NB4 (cell line): ENCODE results near the gene OR5K4.
"Not testable (repeated sequence)": the region's sequence is repeated elsewhere in the genome, so short reads cannot be mapped to it uniquely, and the experiment has no call there.

Experiments
- DNase-seq: peaks from one replicate; pipeline ENCODE4 v3.0.0; 2010; ENCODE audit warnings: low read depth
- H3K4me3 ChIP-seq: one replicate; pipeline ENCODE4 v1.5.1; 2011; ENCODE audit warnings: mild to moderate bottlenecking, low read depth, low read length, moderate library complexity
- CTCF ChIP-seq: IDR thresholded peaks from one replicate; pipeline ENCODE4 v1.5.1; 2012; ENCODE audit warnings: low read depth, low read length
- MYC ChIP-seq: IDR thresholded peaks from 2 replicates; pipeline ENCODE4 v1.6.1; 2011; ENCODE audit warnings: low read depth, low read length
- POLR2A ChIP-seq: IDR thresholded peaks from 2 replicates; pipeline ENCODE4 v1.6.1; 2011; ENCODE audit warnings: mild to moderate bottlenecking; ENCODE audit not compliant: insufficient read length; ENCODE audit errors: extremely low read depth
- TF ChIP-seq, protein P1 (sequence below): IDR thresholded peaks from 2 replicates; pipeline ENCODE4 v1.6.1; 2011; ENCODE audit warnings: low read depth, low read length

Gene OR5K4

DNA sequence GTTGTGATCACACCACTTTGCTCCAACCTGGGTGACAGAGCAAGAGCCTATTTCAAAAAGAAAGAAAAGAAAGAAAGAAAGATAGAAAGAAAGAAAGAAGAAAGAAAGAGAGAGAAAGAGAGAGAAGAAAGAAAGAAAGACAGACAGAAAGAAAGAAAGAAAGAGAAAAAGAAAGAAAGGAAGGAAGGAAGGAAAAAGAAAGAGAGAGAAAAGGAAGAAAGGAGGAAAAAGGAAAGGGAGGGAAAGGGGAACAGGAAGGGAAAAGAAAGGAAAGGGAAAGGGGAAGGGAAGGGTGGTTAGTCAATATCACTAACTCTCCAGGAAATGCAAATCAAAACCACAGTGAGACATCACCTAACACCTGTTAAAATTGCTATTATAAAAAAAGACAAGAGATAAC lies 18.2 kb downstream of the OR5K4 start:
- H3K4me3 ChIP-seq = no peak overlapping the region
- TF ChIP-seq POLR2A = no peak
- TF ChIP-seq, protein P1, sequence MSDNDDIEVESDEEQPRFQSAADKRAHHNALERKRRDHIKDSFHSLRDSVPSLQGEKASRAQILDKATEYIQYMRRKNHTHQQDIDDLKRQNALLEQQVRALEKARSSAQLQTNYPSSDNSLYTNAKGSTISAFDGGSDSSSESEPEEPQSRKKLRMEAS = no peak
- TF ChIP-seq CTCF = no peak
- TF ChIP-seq MYC = no peak

DNA sequence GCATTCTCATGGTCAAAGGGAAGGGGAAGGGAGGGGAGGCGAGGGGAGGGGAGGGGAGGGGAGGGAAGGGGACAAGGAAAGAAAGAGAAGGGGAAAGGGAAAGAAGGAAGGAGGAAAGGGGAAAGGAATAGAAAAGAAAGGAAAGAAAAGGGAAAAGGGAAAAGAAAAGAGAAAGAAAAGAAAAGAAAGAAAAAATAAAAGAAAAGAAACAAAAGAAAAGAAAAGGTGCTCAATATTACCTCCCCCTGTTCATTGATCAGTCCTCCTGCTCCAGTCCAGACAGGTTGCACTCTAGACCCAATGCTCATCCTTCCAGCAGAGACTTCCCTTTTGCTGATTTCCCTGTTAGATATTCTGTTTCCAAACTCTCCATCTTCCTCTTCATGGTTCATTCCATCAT lies 18.8 kb downstream of the OR5K4 start:
- TF ChIP-seq, protein P1 = no peak
- no peak for TF ChIP-seq POLR2A
- no peak for TF ChIP-seq MYC
- TF ChIP-seq CTCF = no peak
- H3K4me3 ChIP-seq = no peak overlapping the region
- no peak for DNase-seq

More for the DNA sequence above, 18.2 kb downstream of the OR5K4 start:
- no peak for DNase-seq

- TF ChIP-seq MYC (no peak), CTCF (no peak), POLR2A (no peak)
- TF ChIP-seq, protein P1 = no peak
- no peak for DNase-seq
- no peak overlapping the region for H3K4me3 ChIP-seq
Observed at GRCh38 chr3:98376631-98377030, 23.0 kb downstream of the OR5K4 start.

DNA sequence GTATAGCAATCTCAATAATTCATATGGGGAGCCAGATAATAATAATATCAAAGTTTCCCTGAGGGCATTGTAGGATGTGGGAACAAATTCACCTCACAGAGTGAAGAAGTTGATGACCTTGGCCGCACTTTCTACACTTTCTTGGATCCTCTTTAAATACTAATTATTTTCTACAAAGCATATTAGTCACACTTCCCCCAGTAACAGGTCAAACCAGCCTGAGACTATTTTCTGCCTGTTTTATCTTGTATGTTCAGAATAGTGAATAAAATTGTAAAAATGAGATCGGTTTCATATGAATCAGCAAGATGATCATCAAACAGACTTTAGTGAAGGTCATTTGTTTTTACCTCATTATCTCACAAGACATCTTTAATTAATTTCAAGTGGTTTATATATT lies 34.5 kb downstream of the OR5K4 start:
- no peak for DNase-seq
- H3K4me3 ChIP-seq = no peak overlapping the region
- no peak for TF ChIP-seq CTCF
- no peak for TF ChIP-seq MYC

- no peak for DNase-seq
- no peak within 1 kb of the TSS for H3K4me3 ChIP-seq
- TF ChIP-seq CTCF (no peak), MYC (no peak), POLR2A (no peak)
- TF ChIP-seq, protein P1 = no peak
Observed at GRCh38 chr3:98390366-98390765, 36.7 kb downstream of the OR5K4 start, which contains the start of gene OR5K3. TSS of gene OR5K3 (plus strand) at chr3:98390666. CDS start at chr3:98390666, 0 bp downstream.

GRCh38 chr3:98395101-98395500 lies 41.4 kb downstream of the OR5K4 start:
- TF ChIP-seq POLR2A (no peak), MYC (no peak)
- TF ChIP-seq, protein P1 = no peak
- no peak for DNase-seq
- no peak overlapping the region for H3K4me3 ChIP-seq

GRCh38 chr3:98396482-98396881 lies 42.8 kb downstream of the OR5K4 start:
- H3K4me3 ChIP-seq, DNase-seq: not testable (repeated sequence)
